GM04504 (cell line): Measurements from ENCODE around the gene CLCN7.
"Not testable (repeated sequence)": the region's sequence is repeated elsewhere in the genome, so short reads cannot be mapped to it uniquely, and the experiment has no call there.

Experiments used
- DNase-seq: peaks from one replicate; pipeline ENCODE4 v3.0.0-alpha.2; 2012; ENCODE audit warnings: low read depth

The CLCN7 gene

GRCh38 chr16:1487395-1488053 lies 12.7 kb upstream of the CLCN7 start:
- DNase-seq: no peak

- no peak for DNase-seq
These were observed 11.9 kb upstream of the CLCN7 start for GRCh38 chr16:1486551-1487390.

GRCh38 chr16:1485847-1486496 lies 11.1 kb upstream of the CLCN7 start:
- DNase-seq: no peak

- no peak for DNase-seq
These were observed 7.3 kb upstream of the CLCN7 start for GRCh38 chr16:1481906-1482835.

- not testable (repeated sequence) for DNase-seq
These were observed 4.1 kb upstream of the CLCN7 start for GRCh38 chr16:1478937-1479336.

GRCh38 chr16:1477033-1477432 lies 2.2 kb upstream of the CLCN7 start:
- no peak for DNase-seq

- no peak for DNase-seq
These were observed 805 bp upstream of the CLCN7 start for GRCh38 chr16:1475552-1476114.

GRCh38 chr16:1474082-1474795 lies 589 bp downstream of the CLCN7 start:
- DNase-seq: no peak

- DNase-seq: no peak
These were observed 1.9 kb downstream of the CLCN7 start for GRCh38 chr16:1472974-1473373.

GRCh38 chr16:1471569-1472194 lies 3.1 kb downstream of the CLCN7 start:
- no peak for DNase-seq

- DNase-seq: no peak
These were observed 4.2 kb downstream of the CLCN7 start for GRCh38 chr16:1470481-1471251.

- DNase-seq: no peak
These were observed 5.1 kb downstream of the CLCN7 start for GRCh38 chr16:1469693-1470201.

- not testable (repeated sequence) for DNase-seq
These were observed 5.7 kb downstream of the CLCN7 start for GRCh38 chr16:1469141-1469540.

GRCh38 chr16:1468426-1468810 lies 6.4 kb downstream of the CLCN7 start:
- DNase-seq: no peak

- no peak for DNase-seq
These were observed 7.8 kb downstream of the CLCN7 start for GRCh38 chr16:1466968-1467521.

GRCh38 chr16:1466054-1466453 lies 8.8 kb downstream of the CLCN7 start:
- DNase-seq: no peak

- DNase-seq: no peak
These were observed 9.3 kb downstream of the CLCN7 start for GRCh38 chr16:1465567-1465915.

GRCh38 chr16:1464894-1465566 lies 9.8 kb downstream of the CLCN7 start:
- DNase-seq: no peak
